22Rv1 (cell line): ENCODE measurements around the gene NRP1.

ENCODE experiments used
- H3K27ac ChIP-seq: fragments of 450-650 bp; 2 replicates; pipeline ENCODE4 v1.5.1; 2017
- CTCF ChIP-seq: fragments of 450-650 bp; IDR thresholded peaks from 2 replicates; pipeline ENCODE4 v1.5.1; 2017; ENCODE audit warnings: mild to moderate bottlenecking
- ZFX ChIP-seq: fragments of 450-650 bp; IDR thresholded peaks from 2 replicates; pipeline ENCODE4 v1.6.1; 2017; ENCODE audit warnings: antibody characterized with exemption, borderline replicate concordance

Gene NRP1

DNA sequence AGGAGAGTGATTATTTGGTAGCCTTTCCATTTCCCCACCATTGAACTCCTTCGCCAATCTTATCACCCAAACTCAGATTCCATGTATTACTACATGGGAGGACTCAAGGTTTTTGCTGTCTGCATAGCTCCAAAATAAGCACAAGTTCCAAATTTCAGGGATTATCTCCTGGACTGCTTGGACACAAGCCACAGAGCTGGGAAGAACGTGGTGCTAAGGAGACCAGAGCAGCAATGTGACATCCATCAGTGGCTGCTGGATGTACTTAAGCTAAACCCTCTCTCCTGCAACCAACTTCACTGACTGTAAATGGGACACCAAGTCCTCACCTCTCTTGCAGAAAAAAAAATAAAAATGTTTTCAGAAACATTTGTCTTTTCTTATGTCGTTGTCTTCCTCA lies 56.3 kb downstream of the NRP1 start:
- TF ChIP-seq ZFX (no peak), CTCF (no peak)
- no peak overlapping the region for H3K27ac ChIP-seq

DNA sequence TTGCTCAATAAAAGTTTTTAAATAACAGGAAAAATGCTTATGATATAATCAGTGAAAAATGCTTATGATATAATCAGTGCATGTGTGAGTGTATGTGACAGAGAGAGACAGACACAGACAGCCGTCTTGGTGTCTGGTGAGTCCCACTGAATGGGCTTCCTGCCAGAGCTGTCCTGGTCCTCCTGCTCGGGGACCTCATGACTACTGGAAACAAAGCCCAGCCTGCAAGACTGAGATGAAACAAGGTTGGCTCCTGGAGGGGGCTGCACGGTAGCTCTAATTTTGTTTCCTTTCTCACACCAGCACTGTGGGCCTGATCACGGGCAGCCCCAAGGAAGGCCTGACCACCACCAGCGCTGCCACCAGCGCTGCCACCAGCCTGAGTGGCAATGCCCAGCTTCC lies 57.3 kb downstream of the NRP1 start:
- TF ChIP-seq ZFX (no peak), CTCF (no peak)
- H3K27ac ChIP-seq, result no peak overlapping the region

- H3K27ac ChIP-seq, result no peak overlapping the region
- no peak for TF ChIP-seq ZFX
- no peak for TF ChIP-seq CTCF
Measured at GRCh38 chr10:33276282-33276923, 58.1 kb downstream of the NRP1 start.

GRCh38 chr10:33274096-33274785 lies 60.2 kb downstream of the NRP1 start:
- H3K27ac ChIP-seq, result no peak overlapping the region
- TF ChIP-seq CTCF (no peak), ZFX (no peak)

- TF ChIP-seq CTCF (no peak), ZFX (no peak)
- peak overlapping the region; percentile 38 for H3K27ac ChIP-seq
Measured at GRCh38 chr10:33273295-33274002, 61.0 kb downstream of the NRP1 start.

DNA sequence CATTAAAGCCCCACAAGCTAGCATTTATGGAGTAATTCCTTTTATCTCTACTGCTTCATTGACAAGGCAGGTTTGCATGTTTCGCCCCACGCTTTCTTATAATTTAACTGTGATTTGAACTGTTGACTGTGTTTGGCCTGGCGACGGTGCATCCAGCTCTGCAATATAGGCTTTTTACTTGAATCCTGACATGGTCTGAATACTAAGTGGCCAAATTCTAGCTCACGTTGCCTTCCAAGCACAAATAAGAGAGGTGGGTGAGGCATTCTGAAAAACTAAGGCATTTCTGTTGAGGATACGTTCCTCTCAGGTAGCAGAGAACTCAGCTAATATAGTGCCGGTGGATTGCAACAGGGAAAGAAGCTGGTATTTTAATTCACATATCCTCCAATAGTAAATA lies 61.8 kb downstream of the NRP1 start:
- no peak overlapping the region; the same call in 1 of the 2 replicates for H3K27ac ChIP-seq

More for the DNA sequence above, 61.8 kb downstream of the NRP1 start:
- no peak for TF ChIP-seq CTCF
- TF ChIP-seq ZFX, result no peak
